Activated naive CD8-positive, alpha-beta T cell treated with anti-CD3 and anti-CD28 coated beads, Interleukin-2, amount 50 U/mL, for 16 hours (primary cell): ENCODE results near the gene NOSIP.

Experiments
- DNase-seq: peaks from one replicate; pipeline ENCODE4 v3.0.0-alpha.2; 2020; ENCODE audit warnings: low read depth, low spot score

Gene NOSIP

DNA sequence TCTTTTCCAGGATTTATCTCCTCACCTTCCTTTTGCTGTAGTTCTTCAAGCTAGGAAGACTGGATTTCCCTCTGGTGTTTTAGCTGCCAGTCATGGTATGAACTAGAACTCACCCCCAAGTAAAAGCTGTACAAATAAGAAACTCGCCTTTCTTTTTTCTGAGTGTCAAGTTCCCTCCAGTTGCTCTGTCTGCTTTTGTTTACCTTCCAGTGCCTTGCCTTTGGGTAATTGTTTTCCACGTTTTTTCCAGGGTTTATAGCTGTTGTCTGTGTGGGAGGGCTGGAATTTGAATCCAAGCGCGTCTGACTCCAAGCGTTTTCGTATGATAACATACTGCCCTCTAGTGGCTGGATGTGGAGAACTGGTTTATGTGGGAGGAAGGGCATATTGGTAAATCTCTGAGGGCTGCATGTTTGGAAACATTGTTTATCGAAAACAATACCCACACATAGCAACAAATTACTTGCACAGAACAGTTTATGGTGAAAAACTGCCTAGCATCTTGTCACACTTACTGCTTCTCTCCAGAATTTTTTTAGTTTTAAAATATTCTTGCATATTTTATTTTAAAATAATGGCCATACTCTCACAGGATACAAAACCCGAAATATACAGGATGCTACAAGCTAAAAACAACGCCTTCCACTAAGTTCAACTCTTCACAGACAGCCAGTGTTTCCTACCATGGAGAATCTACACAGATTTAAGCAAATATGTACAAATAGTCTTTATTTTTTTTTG is 33.4 kb downstream of the NOSIP start:
- no peak for DNase-seq

GRCh38 chr19:49544154-49544553 is 36.2 kb downstream of the NOSIP start:
- no peak for DNase-seq

- DNase-seq: no peak
These were observed 37.3 kb downstream of the NOSIP start for GRCh38 chr19:49543032-49543431.

DNA sequence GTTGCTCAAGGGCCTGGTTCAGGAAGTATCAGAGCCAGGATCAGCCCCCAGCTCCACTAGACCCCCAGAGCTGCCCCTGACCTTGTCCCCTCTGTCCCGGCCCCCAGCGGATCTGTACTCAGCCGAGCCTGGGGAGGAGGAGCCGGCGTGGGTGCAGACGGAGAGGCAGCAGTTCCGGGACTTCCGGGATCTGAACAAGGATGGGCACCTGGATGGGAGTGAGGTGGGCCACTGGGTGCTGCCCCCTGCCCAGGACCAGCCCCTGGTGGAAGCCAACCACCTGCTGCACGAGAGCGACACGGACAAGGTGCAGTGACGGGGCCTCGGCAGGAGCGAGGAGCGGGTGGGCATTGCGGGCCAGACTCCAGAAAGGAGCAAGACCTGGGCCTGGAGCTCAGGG is 37.9 kb downstream of the NOSIP start:
- DNase-seq: no peak

- DNase-seq: no peak
These were observed 38.4 kb downstream of the NOSIP start for GRCh38 chr19:49541914-49542313.

DNA sequence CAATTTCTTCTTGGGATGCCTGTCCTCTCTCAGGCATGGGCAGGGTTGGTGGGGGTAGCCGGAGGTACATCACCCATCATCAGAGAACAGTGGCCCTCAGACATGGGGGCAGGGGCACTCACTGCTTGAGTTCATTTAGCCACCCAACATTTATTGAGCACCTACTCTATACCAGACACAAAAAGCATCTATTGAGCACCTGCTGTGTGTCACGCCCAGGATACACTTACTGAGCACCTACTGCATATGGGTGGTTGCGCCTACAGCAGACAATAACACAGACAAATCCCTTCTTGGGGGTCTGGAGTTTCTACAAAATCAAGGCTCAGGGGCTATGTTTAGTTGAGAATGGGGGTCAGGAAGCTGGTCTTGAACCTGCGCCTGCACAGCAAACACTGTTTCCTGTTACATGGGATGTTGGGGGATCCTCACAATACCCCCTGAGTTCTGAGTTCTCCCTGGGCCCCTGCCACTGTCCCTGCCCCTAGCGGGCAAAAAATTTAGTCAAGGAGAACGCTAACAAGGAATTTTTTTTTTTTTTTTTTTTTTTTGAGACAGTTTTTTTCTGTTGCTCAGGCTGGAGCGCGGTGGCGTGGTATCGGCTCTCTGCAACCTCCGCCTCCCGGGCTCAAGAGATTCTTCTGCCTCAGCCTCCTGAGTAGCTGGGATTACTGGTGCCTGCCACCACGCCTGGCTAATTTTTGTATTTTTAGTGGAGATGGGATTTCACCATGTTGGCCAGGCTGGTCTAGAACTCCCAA is 41.0 kb downstream of the NOSIP start:
- DNase-seq: no peak

DNA sequence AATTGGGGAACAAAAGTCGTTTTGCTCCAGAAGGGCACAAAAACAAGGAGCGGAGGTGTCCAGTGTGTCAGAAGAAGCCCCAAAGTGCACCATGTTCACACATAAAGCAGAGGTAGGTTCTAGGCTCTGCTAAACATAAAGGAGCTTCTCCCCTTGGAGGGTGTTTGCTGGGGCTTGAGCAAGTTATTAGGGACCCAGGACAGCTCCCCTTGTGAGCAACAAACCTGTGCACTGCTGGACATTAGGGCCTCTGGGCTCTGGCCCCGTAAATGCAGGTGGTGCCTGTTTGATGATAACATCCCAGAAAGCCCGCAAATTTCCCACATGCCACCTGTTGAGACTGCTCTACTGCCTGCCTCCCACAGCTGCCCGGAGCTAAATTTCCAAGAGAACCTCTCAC is 41.7 kb downstream of the NOSIP start:
- DNase-seq: no peak

- DNase-seq: no peak
These were observed 43.4 kb downstream of the NOSIP start for GRCh38 chr19:49536921-49537462.

- no peak for DNase-seq
These were observed 45.5 kb downstream of the NOSIP start for GRCh38 chr19:49534632-49535385.

DNA sequence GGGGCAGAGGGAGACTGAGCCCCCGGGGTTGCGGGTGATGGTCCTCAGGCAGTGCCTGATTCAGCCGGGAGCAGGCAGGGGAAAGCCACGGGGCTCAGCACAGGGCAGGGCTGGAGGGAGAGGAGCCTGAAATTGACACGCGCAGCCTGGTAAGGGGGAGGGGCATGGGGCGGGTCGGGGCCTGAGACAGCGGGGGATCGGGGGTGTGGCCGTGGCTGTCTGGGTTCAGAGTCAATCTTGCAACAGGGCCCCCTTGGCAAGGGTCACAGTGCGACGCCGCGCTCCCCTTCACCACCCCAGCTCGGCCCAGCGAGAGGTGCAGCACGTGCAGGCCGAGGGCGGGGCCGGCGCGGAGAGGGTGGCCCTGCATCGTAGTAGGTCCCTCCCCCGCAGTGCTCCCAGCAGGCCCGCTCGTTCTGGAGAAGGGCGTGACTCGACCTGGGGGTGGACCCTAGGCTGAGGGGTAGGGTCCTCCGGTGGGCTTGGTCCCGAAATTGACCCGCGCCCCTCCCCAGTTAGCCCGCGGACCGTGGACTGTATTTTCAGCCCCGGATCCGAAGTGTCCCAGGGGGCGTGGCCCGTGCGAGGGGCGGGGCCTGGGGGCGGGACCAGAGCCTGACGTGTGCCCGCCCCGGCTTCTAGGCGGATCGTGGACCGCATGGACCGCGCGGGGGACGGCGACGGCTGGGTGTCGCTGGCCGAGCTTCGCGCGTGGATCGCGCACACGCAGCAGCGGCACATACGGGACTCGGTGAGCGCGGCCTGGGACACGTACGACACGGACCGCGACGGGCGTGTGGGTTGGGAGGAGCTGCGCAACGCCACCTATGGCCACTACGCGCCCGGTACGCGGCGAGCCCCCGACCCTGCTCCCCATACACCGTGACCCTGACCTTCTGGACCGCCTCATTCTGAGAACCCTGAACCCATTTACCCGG is 46.5 kb downstream of the NOSIP start:
- DNase-seq: peak; percentile 67

DNA sequence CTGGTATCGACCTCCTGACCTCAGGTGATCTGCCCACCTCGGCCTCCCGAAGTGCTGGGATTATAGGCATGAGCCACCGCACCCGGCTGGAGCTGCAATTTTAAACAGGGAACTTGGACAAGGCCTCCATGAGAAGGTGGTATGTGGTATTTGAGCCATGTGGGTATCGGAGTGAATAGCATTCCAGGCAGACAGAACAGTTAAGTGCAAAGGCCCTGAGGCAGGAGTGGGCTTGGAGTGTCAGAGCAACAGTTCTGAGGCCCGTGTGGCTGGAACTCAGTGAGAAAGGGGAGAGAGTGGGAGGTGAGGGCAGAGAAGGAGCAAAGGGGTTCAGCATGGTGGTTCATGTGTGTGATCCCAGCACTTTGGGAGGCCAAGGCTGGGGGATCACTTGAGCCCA is 49.6 kb downstream of the NOSIP start:
- DNase-seq: no peak

GRCh38 chr19:49528211-49528771 is 52.1 kb downstream of the NOSIP start:
- no peak for DNase-seq

DNA sequence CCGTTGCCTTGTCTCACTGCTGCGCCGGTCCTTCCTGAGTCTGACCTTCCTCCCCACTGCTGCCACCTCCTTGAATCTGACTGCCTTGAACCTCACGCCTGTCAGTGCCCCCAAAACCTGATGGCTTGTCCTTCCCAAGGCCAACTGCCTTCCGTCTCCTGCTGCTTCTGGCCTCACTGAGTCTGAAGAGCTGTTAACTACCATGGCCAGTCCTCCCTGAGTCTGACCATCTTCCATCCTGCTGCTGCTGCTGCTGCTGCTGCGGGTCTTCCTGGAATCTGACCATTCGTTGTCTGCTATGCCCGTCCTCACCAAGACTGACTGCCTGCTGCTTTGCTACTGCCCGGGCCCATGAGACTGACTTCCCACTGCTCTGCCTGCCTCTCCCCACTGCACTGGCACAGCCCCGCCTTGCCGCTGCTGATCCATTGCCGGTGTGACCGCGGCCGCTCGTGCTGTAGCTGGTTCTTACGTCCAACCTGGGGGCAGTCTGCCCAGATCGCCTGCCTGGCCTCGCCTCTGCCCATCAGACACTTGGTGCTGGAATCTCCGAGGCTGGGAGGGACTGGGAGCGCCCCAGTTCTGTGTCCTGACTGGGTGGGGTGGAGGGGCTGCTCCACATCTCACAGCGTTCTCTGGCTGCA is 55.4 kb downstream of the NOSIP start:
- DNase-seq: no peak

GRCh38 chr19:49520705-49521319 is 59.5 kb downstream of the NOSIP start:
- DNase-seq: no peak

DNA sequence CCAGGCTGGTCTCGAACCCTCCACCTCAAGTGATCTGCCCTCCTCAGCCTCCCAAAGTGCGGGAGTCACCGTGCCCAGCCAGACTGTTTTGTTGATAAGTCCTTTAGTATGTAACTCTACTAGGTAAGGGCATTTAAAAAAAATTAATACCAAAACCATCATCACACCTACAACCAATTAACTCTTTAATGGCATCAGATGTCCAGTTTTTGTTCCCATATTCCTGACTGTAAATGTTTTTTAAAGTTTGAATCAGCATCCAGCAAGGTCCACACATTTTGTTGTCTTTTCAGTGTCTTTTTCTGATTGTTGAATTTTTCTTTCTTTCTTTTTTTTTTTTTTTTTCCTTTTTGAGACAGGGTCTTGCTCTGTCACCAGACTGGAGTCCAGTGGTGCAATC is 62.3 kb downstream of the NOSIP start:
- no peak for DNase-seq

DNA sequence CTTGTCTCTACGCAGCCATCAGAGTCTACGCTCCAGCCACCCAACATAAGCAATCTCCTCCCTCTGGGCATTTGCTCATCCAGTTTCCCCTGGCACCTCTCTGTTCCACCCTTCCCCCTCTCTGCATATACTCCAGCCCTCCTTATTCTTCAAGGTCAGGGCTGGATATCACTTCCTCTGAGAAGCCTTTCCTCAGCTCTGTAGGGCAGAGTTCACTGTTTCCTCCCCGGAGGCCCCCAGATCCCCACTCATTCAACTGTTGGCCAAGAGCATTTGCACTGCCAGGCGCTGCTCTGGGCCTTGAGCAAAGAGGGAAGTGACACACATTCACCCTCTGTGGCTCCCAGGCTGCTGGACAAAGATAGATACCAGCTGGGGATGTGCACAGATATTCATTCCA is 64.6 kb downstream of the NOSIP start:
- DNase-seq: no peak

DNA sequence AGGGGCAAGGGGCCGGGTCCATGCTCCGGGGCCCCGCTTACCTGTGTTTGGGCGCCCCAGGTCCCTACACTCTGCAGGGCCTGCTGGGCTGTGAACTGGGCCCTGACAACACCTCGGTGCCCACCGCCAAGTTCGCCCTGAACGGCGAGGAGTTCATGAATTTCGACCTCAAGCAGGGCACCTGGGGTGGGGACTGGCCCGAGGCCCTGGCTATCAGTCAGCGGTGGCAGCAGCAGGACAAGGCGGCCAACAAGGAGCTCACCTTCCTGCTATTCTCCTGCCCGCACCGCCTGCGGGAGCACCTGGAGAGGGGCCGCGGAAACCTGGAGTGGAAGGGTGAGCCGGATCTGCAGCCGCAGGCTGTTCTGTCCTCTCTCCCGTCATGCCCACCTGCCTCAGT is 66.2 kb downstream of the NOSIP start:
- no peak for DNase-seq

- no peak for DNase-seq
These were observed 66.6 kb downstream of the NOSIP start for GRCh38 chr19:49513746-49514118.

- no peak for DNase-seq
These were observed 67.2 kb downstream of the NOSIP start for GRCh38 chr19:49512970-49513745.
